WTC11 (cell line): ENCODE data around the gene ALK.

Experiments used
- E2F5 ChIP-seq: sonication (generic); formaldehyde crosslinking; IDR thresholded peaks from 2 replicates; pipeline ENCODE4 v1.8.1; 2022; ENCODE audit warnings: mild to moderate bottlenecking, moderate library complexity, missing genetic modification reagents
- ELF4 ChIP-seq: sonication (generic); formaldehyde crosslinking; IDR thresholded peaks from 2 replicates; pipeline ENCODE4 v1.8.1; 2022; ENCODE audit warnings: low read depth, mild to moderate bottlenecking, moderate library complexity, missing genetic modification reagents
- JUN ChIP-seq: sonication (generic); formaldehyde crosslinking; IDR thresholded peaks from 2 replicates; pipeline ENCODE4 v1.8.0; 2023; ENCODE audit warnings: mild to moderate bottlenecking, missing genetic modification reagents
- KAT7 ChIP-seq: sonication (generic); formaldehyde crosslinking; IDR thresholded peaks from 2 replicates; pipeline ENCODE4 v1.8.1; 2023; ENCODE audit warnings: missing genetic modification reagents, mild to moderate bottlenecking, borderline replicate concordance
- MYBL2 ChIP-seq: sonication (generic); formaldehyde crosslinking; IDR thresholded peaks from 2 replicates; pipeline ENCODE4 v1.8.1; 2023; ENCODE audit warnings: mild to moderate bottlenecking, moderate library complexity, missing genetic modification reagents
- NR1H2 ChIP-seq: sonication (generic); formaldehyde crosslinking; IDR thresholded peaks from 2 replicates; pipeline ENCODE4 v1.9.0; 2021; ENCODE audit warnings: mild to moderate bottlenecking, moderate library complexity, missing genetic modification reagents
- SOX15 ChIP-seq: fragments of 250-450 bp; sonication (Bioruptor Pico); IDR thresholded peaks from 2 replicates; pipeline ENCODE4 v1.9.0; 2021; ENCODE audit warnings: mild to moderate bottlenecking
- ZBTB21 ChIP-seq: sonication (generic); formaldehyde crosslinking; IDR thresholded peaks from 2 replicates; pipeline ENCODE4 v1.8.1; 2023; ENCODE audit warnings: mild to moderate bottlenecking, missing genetic modification reagents, borderline replicate concordance
- ZNF281 ChIP-seq: sonication (generic); formaldehyde crosslinking; IDR thresholded peaks from 2 replicates; pipeline ENCODE4 v1.8.0; 2023; ENCODE audit warnings: mild to moderate bottlenecking, missing genetic modification reagents
- ZNF317 ChIP-seq: sonication (generic); formaldehyde crosslinking; IDR thresholded peaks from 2 replicates; pipeline ENCODE4 v1.8.1; 2023; ENCODE audit warnings: low read depth, mild to moderate bottlenecking, moderate library complexity, missing genetic modification reagents, borderline replicate concordance
- TF ChIP-seq, protein P1 (sequence below): sonication (generic); formaldehyde crosslinking; IDR thresholded peaks from 2 replicates; pipeline ENCODE4 v1.8.1; 2022; ENCODE audit warnings: low read depth, mild to moderate bottlenecking, moderate library complexity, missing genetic modification reagents, borderline replicate concordance
- TF ChIP-seq, protein P2 (sequence below): fragments of 200-600 bp; IDR thresholded peaks from 2 replicates; pipeline ENCODE4 v1.8.0; 2022; ENCODE audit warnings: antibody characterized with exemption
- TF ChIP-seq, protein P3 (sequence below): sonication (generic); formaldehyde crosslinking; IDR thresholded peaks from 2 replicates; pipeline ENCODE4 v1.8.0; 2022; ENCODE audit warnings: mild to moderate bottlenecking, missing genetic modification reagents
- TF ChIP-seq, protein P4 (sequence below): sonication (generic); formaldehyde crosslinking; IDR thresholded peaks from 2 replicates; pipeline ENCODE4 v1.8.1; 2022; ENCODE audit warnings: low read depth, missing genetic modification reagents, borderline replicate concordance

DNA sequence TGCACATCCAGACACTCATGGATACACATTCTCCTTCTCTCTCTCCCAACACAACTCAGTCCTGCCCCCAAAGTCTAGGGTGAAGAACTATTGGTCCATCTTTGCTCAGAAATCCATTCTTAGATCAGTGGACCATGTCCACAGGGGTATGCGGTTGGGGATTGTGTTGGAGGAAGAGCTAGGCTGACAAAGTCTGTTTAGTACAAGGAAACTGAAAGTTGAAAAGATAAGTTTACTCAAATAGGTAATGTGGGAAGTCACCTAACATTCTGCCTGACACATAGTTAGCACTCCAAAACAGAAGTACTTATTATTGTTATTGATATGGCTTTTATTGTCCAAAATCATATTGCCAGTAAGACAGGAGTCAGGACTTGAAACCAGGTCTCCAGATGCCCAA, 55.9 kb downstream of the ALK start:
- TF ChIP-seq, protein P1, sequence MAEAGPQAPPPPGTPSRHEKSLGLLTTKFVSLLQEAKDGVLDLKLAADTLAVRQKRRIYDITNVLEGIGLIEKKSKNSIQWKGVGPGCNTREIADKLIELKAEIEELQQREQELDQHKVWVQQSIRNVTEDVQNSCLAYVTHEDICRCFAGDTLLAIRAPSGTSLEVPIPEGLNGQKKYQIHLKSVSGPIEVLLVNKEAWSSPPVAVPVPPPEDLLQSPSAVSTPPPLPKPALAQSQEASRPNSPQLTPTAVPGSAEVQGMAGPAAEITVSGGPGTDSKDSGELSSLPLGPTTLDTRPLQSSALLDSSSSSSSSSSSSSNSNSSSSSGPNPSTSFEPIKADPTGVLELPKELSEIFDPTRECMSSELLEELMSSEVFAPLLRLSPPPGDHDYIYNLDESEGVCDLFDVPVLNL (CRISPR knock-in tag) = no peak
- no peak for TF ChIP-seq ZNF317 (CRISPR knock-in tag)
- TF ChIP-seq, protein P2, sequence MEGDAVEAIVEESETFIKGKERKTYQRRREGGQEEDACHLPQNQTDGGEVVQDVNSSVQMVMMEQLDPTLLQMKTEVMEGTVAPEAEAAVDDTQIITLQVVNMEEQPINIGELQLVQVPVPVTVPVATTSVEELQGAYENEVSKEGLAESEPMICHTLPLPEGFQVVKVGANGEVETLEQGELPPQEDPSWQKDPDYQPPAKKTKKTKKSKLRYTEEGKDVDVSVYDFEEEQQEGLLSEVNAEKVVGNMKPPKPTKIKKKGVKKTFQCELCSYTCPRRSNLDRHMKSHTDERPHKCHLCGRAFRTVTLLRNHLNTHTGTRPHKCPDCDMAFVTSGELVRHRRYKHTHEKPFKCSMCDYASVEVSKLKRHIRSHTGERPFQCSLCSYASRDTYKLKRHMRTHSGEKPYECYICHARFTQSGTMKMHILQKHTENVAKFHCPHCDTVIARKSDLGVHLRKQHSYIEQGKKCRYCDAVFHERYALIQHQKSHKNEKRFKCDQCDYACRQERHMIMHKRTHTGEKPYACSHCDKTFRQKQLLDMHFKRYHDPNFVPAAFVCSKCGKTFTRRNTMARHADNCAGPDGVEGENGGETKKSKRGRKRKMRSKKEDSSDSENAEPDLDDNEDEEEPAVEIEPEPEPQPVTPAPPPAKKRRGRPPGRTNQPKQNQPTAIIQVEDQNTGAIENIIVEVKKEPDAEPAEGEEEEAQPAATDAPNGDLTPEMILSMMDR = no peak
- no peak for TF ChIP-seq SOX15 (CRISPR knock-in tag)
- TF ChIP-seq, protein P3, sequence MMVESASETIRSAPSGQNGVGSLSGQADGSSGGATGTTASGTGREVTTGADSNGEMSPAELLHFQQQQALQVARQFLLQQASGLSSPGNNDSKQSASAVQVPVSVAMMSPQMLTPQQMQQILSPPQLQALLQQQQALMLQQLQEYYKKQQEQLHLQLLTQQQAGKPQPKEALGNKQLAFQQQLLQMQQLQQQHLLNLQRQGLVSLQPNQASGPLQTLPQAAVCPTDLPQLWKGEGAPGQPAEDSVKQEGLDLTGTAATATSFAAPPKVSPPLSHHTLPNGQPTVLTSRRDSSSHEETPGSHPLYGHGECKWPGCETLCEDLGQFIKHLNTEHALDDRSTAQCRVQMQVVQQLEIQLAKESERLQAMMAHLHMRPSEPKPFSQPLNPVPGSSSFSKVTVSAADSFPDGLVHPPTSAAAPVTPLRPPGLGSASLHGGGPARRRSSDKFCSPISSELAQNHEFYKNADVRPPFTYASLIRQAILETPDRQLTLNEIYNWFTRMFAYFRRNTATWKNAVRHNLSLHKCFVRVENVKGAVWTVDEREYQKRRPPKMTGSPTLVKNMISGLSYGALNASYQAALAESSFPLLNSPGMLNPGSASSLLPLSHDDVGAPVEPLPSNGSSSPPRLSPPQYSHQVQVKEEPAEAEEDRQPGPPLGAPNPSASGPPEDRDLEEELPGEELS (CRISPR knock-in tag) = no peak
- no peak for TF ChIP-seq ZNF281 (CRISPR knock-in tag)
- TF ChIP-seq, protein P4, sequence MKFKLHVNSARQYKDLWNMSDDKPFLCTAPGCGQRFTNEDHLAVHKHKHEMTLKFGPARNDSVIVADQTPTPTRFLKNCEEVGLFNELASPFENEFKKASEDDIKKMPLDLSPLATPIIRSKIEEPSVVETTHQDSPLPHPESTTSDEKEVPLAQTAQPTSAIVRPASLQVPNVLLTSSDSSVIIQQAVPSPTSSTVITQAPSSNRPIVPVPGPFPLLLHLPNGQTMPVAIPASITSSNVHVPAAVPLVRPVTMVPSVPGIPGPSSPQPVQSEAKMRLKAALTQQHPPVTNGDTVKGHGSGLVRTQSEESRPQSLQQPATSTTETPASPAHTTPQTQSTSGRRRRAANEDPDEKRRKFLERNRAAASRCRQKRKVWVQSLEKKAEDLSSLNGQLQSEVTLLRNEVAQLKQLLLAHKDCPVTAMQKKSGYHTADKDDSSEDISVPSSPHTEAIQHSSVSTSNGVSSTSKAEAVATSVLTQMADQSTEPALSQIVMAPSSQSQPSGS = no peak
- no peak for TF ChIP-seq ZBTB21 (CRISPR knock-in tag)
- TF ChIP-seq JUN (CRISPR knock-in tag) = no peak
- no peak for TF ChIP-seq KAT7 (CRISPR knock-in tag)
- TF ChIP-seq NR1H2 (CRISPR knock-in tag) = no peak
- no peak for TF ChIP-seq MYBL2
- no peak for TF ChIP-seq ELF4 (CRISPR knock-in tag)
- no peak for TF ChIP-seq E2F5 (CRISPR knock-in tag)
